Activated CD8-positive, alpha-beta T cell treated with anti-CD3 and anti-CD28 coated beads, Interleukin-2, amount 10 ng/mL, durations not matched to agents 7 days and 5 days (primary cell): ENCODE data around the gene TDRD9. TPM values are rescaled to one million over a fixed set of nuclear protein-coding genes. Genes with fewer than 3 reads are reported as not detected.

Source experiments
- ATAC-seq: fragments of 150-1000 bp; cut with Tn5 transposase; one replicate; pipeline ENCODE4 v1.10.0; 2021; ENCODE audit warnings: moderate library complexity
- CTCF ChIA-PET: fragments of 350-600 bp; sonication (Branson Sonifier 250); formaldehyde crosslinking; loops from one replicate; lab custom pipeline; 2021; ENCODE audit warnings: antibody characterized with exemption; lab: Charles Lee
- POLR2A ChIA-PET: fragments of 350-600 bp; sonication (Branson Sonifier 250); formaldehyde crosslinking; loops from one replicate; lab custom pipeline; 2021; ENCODE audit warnings: antibody characterized with exemption; lab: Charles Lee
- DNase-seq: peaks from one replicate; pipeline ENCODE4 v3.0.0-alpha.2; 2020
- H3K27ac Mint-ChIP-seq: one replicate; pipeline ENCODE4 v1.8.0; 2021; ENCODE audit warnings: mild to moderate bottlenecking, mixed read lengths
- H3K27me3 Mint-ChIP-seq: one replicate; pipeline ENCODE4 v1.8.0; 2021; ENCODE audit warnings: low read depth, mixed read lengths
- H3K36me3 Mint-ChIP-seq: one replicate; pipeline ENCODE4 v1.8.0; 2021; ENCODE audit warnings: low read depth, mixed read lengths
- H3K4me1 Mint-ChIP-seq: one replicate; pipeline ENCODE4 v1.8.0; 2021; ENCODE audit warnings: low read depth, mixed read lengths
- H3K4me3 Mint-ChIP-seq: one replicate; pipeline ENCODE4 v1.8.0; 2021; ENCODE audit warnings: mild to moderate bottlenecking, mixed read lengths
- H3K9me3 Mint-ChIP-seq: one replicate; pipeline ENCODE4 v1.8.0; 2022; ENCODE audit warnings: mixed read lengths; ENCODE audit not compliant: insufficient read depth
- total RNA-seq, 2 experiments: library from RNA; stranded (reverse); gene quantifications; one replicate each; pipeline ENCODE4 v1.2.3, GENCODE V29; 2021

TDRD9 gene
- total RNA-seq, 2 experiments from 2014 or later: 1.3 to 2.7 TPM

DNA sequence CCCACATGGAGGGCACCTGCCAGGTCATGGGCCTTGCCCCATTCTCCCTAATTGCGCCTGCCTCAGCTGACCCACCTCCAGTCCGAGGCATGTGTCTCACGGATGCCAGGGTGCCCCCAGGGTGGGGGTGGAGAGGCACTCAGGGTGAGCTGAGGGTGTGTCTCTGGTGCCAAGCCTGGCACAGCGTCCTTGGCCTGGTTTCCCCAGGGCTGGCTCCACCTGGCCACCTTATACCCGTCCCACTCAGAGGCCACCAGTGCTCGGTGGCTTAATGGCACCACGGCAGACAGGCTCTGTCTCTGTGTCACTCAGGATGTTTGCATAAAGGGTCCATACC, 33.6 kb upstream of the TDRD9 start:
- no peak for DNase-seq
- Mint-ChIP-seq H3K9me3 (no peaks in the 10 kb centered on the region), H3K4me1 (no peaks in the 10 kb centered on the region), H3K4me3 (no peak overlapping the region), H3K27ac (no peak overlapping the region), H3K27me3 (no peaks in the 10 kb centered on the region), H3K36me3 (no peaks in the 10 kb centered on the region)
- CTCF ChIA-PET: no interaction called here
- ATAC-seq: no peak
- POLR2A ChIA-PET: no interaction called here

- ChIA-PET POLR2A (no interaction called here), CTCF (no interaction called here)
- peaks cover 3% of the 10 kb centered on the region for H3K4me1 Mint-ChIP-seq
- no peaks in the 10 kb centered on the region for H3K9me3 Mint-ChIP-seq
- H3K36me3 Mint-ChIP-seq: no peaks in the 10 kb centered on the region
- H3K4me3 Mint-ChIP-seq: no peak overlapping the region
- H3K27ac Mint-ChIP-seq: no peak overlapping the region
- no peaks in the 10 kb centered on the region for H3K27me3 Mint-ChIP-seq
- DNase-seq (no peak), ATAC-seq (no peak)
Measured at GRCh38 chr14:103896578-103896977, 31.7 kb upstream of the TDRD9 start.

DNA sequence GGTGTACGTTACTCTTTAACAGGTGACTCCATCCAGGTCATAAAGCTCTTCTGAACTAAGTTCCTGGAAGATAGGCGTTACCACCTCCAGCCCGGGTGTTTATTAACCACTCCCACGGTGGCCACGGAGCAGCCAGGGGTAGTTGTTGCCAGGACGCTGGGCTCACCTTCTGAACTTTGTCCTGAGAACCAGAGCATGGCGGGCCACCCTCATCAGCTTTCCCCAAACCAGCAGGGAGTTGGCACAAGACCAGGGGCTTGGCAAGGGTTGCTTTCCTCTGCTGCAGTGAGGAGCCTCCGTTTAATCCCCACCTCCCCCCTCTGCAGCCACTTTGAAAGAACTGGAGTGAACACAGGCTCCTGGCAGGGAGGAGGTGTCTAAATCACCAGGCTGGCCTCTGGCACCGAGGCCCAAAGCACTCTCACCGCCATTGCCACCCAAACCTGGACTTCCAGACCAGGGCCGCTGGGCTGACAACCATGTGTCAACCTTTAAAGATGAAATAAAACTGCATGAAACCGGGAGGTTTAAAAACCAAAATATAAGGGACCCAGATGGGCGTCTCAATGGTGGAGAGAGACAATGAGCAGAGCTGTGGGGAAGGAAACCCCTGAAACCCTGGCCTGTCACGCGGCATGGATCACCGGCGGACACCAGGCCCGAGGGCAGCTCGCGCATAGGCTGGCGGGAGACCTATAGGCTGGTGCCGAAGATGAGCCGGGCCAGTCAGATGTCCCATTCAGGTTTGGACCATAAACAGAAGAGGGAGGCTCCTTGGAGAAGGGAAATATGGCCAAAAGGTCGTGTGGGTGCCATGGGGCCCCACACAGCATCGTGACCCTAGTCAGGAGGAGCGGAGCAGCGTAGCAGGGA, 30.9 kb upstream of the TDRD9 start:
- Mint-ChIP-seq H3K27ac (no peak overlapping the region), H3K36me3 (no peaks in the 10 kb centered on the region), H3K9me3 (no peaks in the 10 kb centered on the region), H3K4me1 (peaks cover 3% of the 10 kb centered on the region), H3K27me3 (no peaks in the 10 kb centered on the region), H3K4me3 (no peak overlapping the region)
- POLR2A ChIA-PET: no interaction called here
- CTCF ChIA-PET: interaction anchor here (1.3 to 4.1 kb wide), 2 partner anchors 14 to 89 kb away, joined by 4 to 50 read pairs; no protein-coding TSS in a partner anchor
- ATAC-seq: no peak
- no peak for DNase-seq

GRCh38 chr14:103898204-103898603, 30.1 kb upstream of the TDRD9 start:
- no peaks in the 10 kb centered on the region for H3K27me3 Mint-ChIP-seq
- no peaks in the 10 kb centered on the region for H3K9me3 Mint-ChIP-seq
- POLR2A ChIA-PET: no interaction called here
- H3K36me3 Mint-ChIP-seq: no peaks in the 10 kb centered on the region
- no peak for ATAC-seq
- peaks cover 3% of the 10 kb centered on the region for H3K4me1 Mint-ChIP-seq
- no peak overlapping the region for H3K4me3 Mint-ChIP-seq
- no peak for DNase-seq
- CTCF ChIA-PET: interaction anchor here (1.3 to 4.1 kb wide), 2 partner anchors 13 to 90 kb away, joined by 4 to 50 read pairs; no protein-coding TSS in a partner anchor
- H3K27ac Mint-ChIP-seq: no peak overlapping the region

GRCh38 chr14:103898711-103899110, 29.5 kb upstream of the TDRD9 start:
- peaks cover 2% of the 10 kb centered on the region for H3K27me3 Mint-ChIP-seq
- ChIA-PET CTCF (interaction anchor here (1.3 to 4.1 kb wide), 2 partner anchors 12 to 90 kb away, joined by 4 to 50 read pairs; no protein-coding TSS in a partner anchor), POLR2A (no interaction called here)
- no peak overlapping the region for H3K4me3 Mint-ChIP-seq
- peaks cover 3% of the 10 kb centered on the region for H3K4me1 Mint-ChIP-seq
- no peak for DNase-seq
- no peaks in the 10 kb centered on the region for H3K9me3 Mint-ChIP-seq
- no peak overlapping the region for H3K27ac Mint-ChIP-seq
- no peak for ATAC-seq
- no peaks in the 10 kb centered on the region for H3K36me3 Mint-ChIP-seq

GRCh38 chr14:103899316-103899715, 28.9 kb upstream of the TDRD9 start:
- ChIA-PET CTCF (interaction anchor here (1.2 to 4.1 kb wide), 5 partner anchors 9 to 90 kb away, joined by 3 to 50 read pairs (median 29); no protein-coding TSS in a partner anchor), POLR2A (no interaction called here)
- no peak for DNase-seq
- Mint-ChIP-seq H3K27me3 (peaks cover 2% of the 10 kb centered on the region), H3K36me3 (no peaks in the 10 kb centered on the region), H3K27ac (no peak overlapping the region), H3K4me3 (no peak overlapping the region), H3K9me3 (no peaks in the 10 kb centered on the region), H3K4me1 (peaks cover 3% of the 10 kb centered on the region)
- no peak for ATAC-seq

DNA sequence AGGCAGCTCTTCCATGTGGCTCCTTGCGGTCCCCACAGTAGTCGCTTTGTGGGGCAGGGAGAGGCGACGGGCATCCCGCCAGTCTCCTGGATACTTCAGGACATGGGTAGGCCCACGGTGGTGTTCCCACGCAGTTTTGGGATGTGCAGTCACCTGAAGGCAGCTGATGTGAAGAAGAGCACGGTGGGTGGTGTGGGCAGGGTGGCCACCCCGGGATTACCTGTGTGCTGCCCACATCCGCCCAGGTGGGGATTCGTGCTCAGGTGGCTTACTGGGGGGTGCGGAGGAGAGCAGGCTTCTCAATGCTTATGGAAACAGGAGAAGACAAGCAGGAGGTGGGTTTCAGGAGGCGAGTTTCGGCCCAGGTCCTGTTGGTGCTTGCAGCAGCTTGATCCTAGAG, 28.4 kb upstream of the TDRD9 start:
- ChIA-PET CTCF (interaction anchor here (1.1 to 4.1 kb wide), 13 partner anchors 9 to 255 kb away, joined by 3 to 50 read pairs (median 9); partner anchors contain the start of gene RD3L), POLR2A (no interaction called here)
- Mint-ChIP-seq H3K4me1 (peaks cover 3% of the 10 kb centered on the region), H3K9me3 (no peaks in the 10 kb centered on the region), H3K27ac (no peak overlapping the region), H3K36me3 (no peaks in the 10 kb centered on the region), H3K27me3 (peaks cover 2% of the 10 kb centered on the region), H3K4me3 (no peak overlapping the region)
- ATAC-seq (no peak), DNase-seq (no peak)

GRCh38 chr14:103904493-103905107, 23.7 kb upstream of the TDRD9 start:
- ChIA-PET POLR2A (no interaction called here), CTCF (interaction anchor here (0.6 to 1.4 kb wide), 4 partner anchors 9 to 335 kb away, joined by 3 read pairs; no protein-coding TSS in a partner anchor)
- Mint-ChIP-seq H3K27me3 (peaks cover 2% of the 10 kb centered on the region), H3K9me3 (no peaks in the 10 kb centered on the region), H3K4me1 (peaks cover 20% of the 10 kb centered on the region), H3K36me3 (no peaks in the 10 kb centered on the region), H3K4me3 (no peak overlapping the region), H3K27ac (no peak overlapping the region)
- DNase-seq: no peak
- no peak for ATAC-seq

DNA sequence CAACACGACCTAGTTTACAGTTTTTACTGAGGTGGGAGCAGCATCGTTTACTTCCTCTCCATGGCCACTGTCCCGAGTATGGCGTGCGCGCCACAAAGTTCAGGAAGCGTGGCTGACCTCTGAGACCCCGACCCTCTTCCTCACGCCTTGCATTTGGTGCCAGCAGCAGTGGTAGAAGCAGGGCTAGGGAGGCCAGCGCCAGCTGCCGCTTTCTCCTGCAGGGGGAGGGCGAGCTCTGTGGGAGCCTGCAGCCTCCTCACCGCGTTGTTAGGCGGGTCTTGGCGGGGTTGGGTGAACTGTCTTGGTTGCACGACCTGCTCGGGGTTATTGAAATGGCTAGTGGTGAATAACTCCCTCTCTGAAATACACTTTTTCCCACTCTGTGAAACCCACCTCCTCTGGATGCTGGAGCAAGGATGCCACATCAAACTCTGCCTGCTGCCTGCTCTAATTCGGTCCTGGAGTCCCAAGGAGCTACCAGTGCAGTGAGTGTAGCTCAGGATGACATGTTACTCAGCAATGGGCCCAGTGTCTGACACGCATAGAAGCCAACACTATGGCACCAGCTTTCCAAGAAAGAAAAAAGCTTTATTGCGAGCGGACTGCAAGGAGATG, 22.3 kb upstream of the TDRD9 start:
- no peak for ATAC-seq
- CTCF ChIA-PET: interaction anchor here (0.9 to 1.6 kb wide), 6 partner anchors 11 to 172 kb away, joined by 3 to 13 read pairs (median 7); a partner anchor contains a TSS
- Mint-ChIP-seq H3K4me3 (no peak overlapping the region), H3K27me3 (peaks cover 2% of the 10 kb centered on the region), H3K36me3 (peaks cover 2% of the 10 kb centered on the region), H3K9me3 (no peaks in the 10 kb centered on the region), H3K4me1 (peaks cover 29% of the 10 kb centered on the region), H3K27ac (peak overlapping the region; percentile 10)
- DNase-seq: peak; percentile 42
- POLR2A ChIA-PET: no interaction called here

GRCh38 chr14:103908580-103908979, 19.7 kb upstream of the TDRD9 start:
- peak overlapping the region; percentile 75 for H3K27ac Mint-ChIP-seq
- peaks cover 27% of the 10 kb centered on the region for H3K4me1 Mint-ChIP-seq
- DNase-seq: peak; percentile 42
- H3K36me3 Mint-ChIP-seq: peaks cover 2% of the 10 kb centered on the region
- no peaks in the 10 kb centered on the region for H3K9me3 Mint-ChIP-seq
- peaks cover under 1% of the 10 kb centered on the region for H3K27me3 Mint-ChIP-seq
- no peak overlapping the region for H3K4me3 Mint-ChIP-seq
- ChIA-PET POLR2A (no interaction called here), CTCF (interaction anchor here (1.0 to 5.4 kb wide), 4 partner anchors 9 to 103 kb away, joined by 3 to 112 read pairs (median 29); a partner anchor contains a TSS)
- no peak for ATAC-seq

DNA sequence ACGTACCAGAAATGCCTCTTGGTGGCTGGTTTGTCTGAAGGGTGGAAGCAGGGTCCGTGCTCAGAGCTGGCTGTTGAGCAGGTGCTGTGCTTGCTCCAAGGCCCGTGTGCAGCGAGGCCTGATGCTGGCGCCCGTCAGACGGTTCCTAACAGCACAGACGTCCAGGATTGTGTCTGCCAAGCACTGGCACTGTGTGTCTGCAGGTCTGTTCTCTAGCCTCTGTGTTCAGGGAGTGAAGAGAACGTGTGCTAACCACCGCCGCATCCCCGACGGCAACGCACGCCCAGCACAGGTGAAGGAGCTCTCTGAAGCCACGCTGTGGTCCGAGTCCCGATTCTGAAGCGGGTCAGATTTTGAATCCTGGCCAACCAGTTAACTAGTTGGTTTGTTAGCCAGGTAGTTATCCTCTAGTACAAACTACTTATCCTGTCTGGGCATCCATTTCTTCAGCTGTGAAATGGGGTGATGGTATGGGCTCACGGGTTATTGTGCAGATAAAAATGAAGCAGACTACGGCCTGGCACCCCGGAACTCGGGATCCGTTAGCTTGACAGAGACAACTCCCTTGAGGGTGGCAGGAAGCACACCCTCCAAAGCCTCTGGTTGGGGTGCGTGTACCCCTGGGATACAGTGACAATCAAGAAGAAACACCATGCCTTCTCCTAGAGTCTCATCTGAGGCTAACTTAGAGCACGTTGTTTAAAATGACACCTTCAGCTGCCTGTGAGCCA, 18.6 kb upstream of the TDRD9 start:
- peaks cover 4% of the 10 kb centered on the region for H3K36me3 Mint-ChIP-seq
- peaks cover 27% of the 10 kb centered on the region for H3K4me1 Mint-ChIP-seq
- DNase-seq: no peak
- ChIA-PET CTCF (interaction anchor here (0.6 to 5.4 kb wide), 20 partner anchors 8 to 304 kb away, joined by 3 to 112 read pairs (median 4); partner anchors contain the start of gene TDRD9), POLR2A (interaction anchor here (0.6 to 0.8 kb wide), 2 partner anchors 54 to 217 kb away, joined by 3 read pairs; no protein-coding TSS in a partner anchor)
- H3K9me3 Mint-ChIP-seq: no peaks in the 10 kb centered on the region
- no peaks in the 10 kb centered on the region for H3K27me3 Mint-ChIP-seq
- H3K4me3 Mint-ChIP-seq: peak overlapping the region; percentile 32
- no peak for ATAC-seq
- peak overlapping the region; percentile 62 for H3K27ac Mint-ChIP-seq
